Activated T-cell treated with anti-CD3 and anti-CD28 coated beads, Interleukin-2, amount 50 U/mL, for 4 hours (primary cell): Measurements from ENCODE around the gene MEGF9. TPM values are rescaled to one million over a fixed set of nuclear protein-coding genes. Genes with fewer than 3 reads are reported as not detected.

ENCODE experiments used
- ATAC-seq, 2 donors: fragments of 200-7000 bp; cut with Tn5 transposase; one replicate each; pipeline ENCODE4 v1.10.0; 2021
- DNase-seq: peaks from one replicate; pipeline ENCODE4 v3.0.0-alpha.2; 2020
- H3K27me3 Mint-ChIP-seq: one replicate; pipeline ENCODE4 v1.8.0; 2021; ENCODE audit warnings: low read depth, mixed read lengths
- H3K36me3 Mint-ChIP-seq: one replicate; pipeline ENCODE4 v1.8.0; 2022; ENCODE audit warnings: mixed read lengths; ENCODE audit not compliant: insufficient read depth
- H3K4me1 Mint-ChIP-seq: one replicate; pipeline ENCODE4 v1.8.0; 2021; ENCODE audit warnings: low read depth, mixed read lengths
- H3K4me3 Mint-ChIP-seq: one replicate; pipeline ENCODE4 v1.8.0; 2021; ENCODE audit warnings: mild to moderate bottlenecking, moderate library complexity, mixed read lengths
- H3K9me3 Mint-ChIP-seq: one replicate; pipeline ENCODE4 v1.8.0; 2021; ENCODE audit warnings: mixed read lengths
- total RNA-seq, 3 donors: library from RNA; stranded (reverse); gene quantifications; one replicate each; pipeline ENCODE4 v1.2.1, GENCODE V29; 2021

MEGF9 gene
- total RNA-seq, 3 donors from 2014 or later: 3.1 to 4.2 (median 3.4) TPM

GRCh38 chr9:120740132-120740531 is 25.9 kb upstream of the MEGF9 start:
- Mint-ChIP-seq H3K27me3 (no peaks in the 10 kb centered on the region), H3K9me3 (no peaks in the 10 kb centered on the region), H3K4me1 (no peaks in the 10 kb centered on the region), H3K36me3 (no peaks in the 10 kb centered on the region), H3K4me3 (no peak overlapping the region)
- DNase-seq: no peak
- ATAC-seq: no peak

GRCh38 chr9:120737416-120738165 is 23.3 kb upstream of the MEGF9 start:
- H3K36me3 Mint-ChIP-seq: no peaks in the 10 kb centered on the region
- ATAC-seq (no peak), DNase-seq (no peak)
- no peaks in the 10 kb centered on the region for H3K27me3 Mint-ChIP-seq
- no peak overlapping the region for H3K4me3 Mint-ChIP-seq
- H3K4me1 Mint-ChIP-seq: peaks cover 2% of the 10 kb centered on the region
- no peaks in the 10 kb centered on the region for H3K9me3 Mint-ChIP-seq

GRCh38 chr9:120736881-120737280 is 22.6 kb upstream of the MEGF9 start:
- ATAC-seq: no peak
- Mint-ChIP-seq H3K27me3 (no peaks in the 10 kb centered on the region), H3K4me1 (peaks cover 2% of the 10 kb centered on the region), H3K9me3 (no peaks in the 10 kb centered on the region), H3K4me3 (no peak overlapping the region), H3K36me3 (no peaks in the 10 kb centered on the region)
- no peak for DNase-seq

GRCh38 chr9:120735415-120736126 is 21.3 kb upstream of the MEGF9 start:
- Mint-ChIP-seq H3K4me3 (no peak overlapping the region), H3K27me3 (no peaks in the 10 kb centered on the region), H3K9me3 (no peaks in the 10 kb centered on the region), H3K36me3 (no peaks in the 10 kb centered on the region), H3K4me1 (peaks cover 2% of the 10 kb centered on the region)
- DNase-seq (no peak), ATAC-seq (no peak)

- Mint-ChIP-seq H3K9me3 (no peaks in the 10 kb centered on the region), H3K27me3 (no peaks in the 10 kb centered on the region), H3K4me3 (no peak overlapping the region), H3K4me1 (peaks cover 2% of the 10 kb centered on the region), H3K36me3 (no peaks in the 10 kb centered on the region)
- DNase-seq (no peak), ATAC-seq (no peak)
Observed at GRCh38 chr9:120734607-120735410, 20.5 kb upstream of the MEGF9 start.

GRCh38 chr9:120733190-120733589 is 18.9 kb upstream of the MEGF9 start:
- ATAC-seq (no peak), DNase-seq (no peak)
- no peaks in the 10 kb centered on the region for H3K9me3 Mint-ChIP-seq
- peaks cover 2% of the 10 kb centered on the region for H3K4me1 Mint-ChIP-seq
- H3K4me3 Mint-ChIP-seq: no peak overlapping the region
- H3K36me3 Mint-ChIP-seq: no peaks in the 10 kb centered on the region
- H3K27me3 Mint-ChIP-seq: no peaks in the 10 kb centered on the region

- Mint-ChIP-seq H3K27me3 (no peaks in the 10 kb centered on the region), H3K4me1 (peaks cover 4% of the 10 kb centered on the region), H3K9me3 (no peaks in the 10 kb centered on the region), H3K36me3 (no peaks in the 10 kb centered on the region), H3K4me3 (no peak overlapping the region)
- ATAC-seq: no peak
- DNase-seq: no peak
Observed at GRCh38 chr9:120730654-120731514, 16.6 kb upstream of the MEGF9 start.

- no peaks in the 10 kb centered on the region for H3K27me3 Mint-ChIP-seq
- ATAC-seq: no peak
Observed at GRCh38 chr9:120729791-120730241, 15.5 kb upstream of the MEGF9 start.

GRCh38 chr9:120726484-120726883 is 12.2 kb upstream of the MEGF9 start:
- no peak for DNase-seq
- peaks cover 1% of the 10 kb centered on the region for H3K4me1 Mint-ChIP-seq
- no peak for ATAC-seq
- no peaks in the 10 kb centered on the region for H3K27me3 Mint-ChIP-seq
- H3K9me3 Mint-ChIP-seq: no peaks in the 10 kb centered on the region
- no peak overlapping the region for H3K4me3 Mint-ChIP-seq
- no peaks in the 10 kb centered on the region for H3K36me3 Mint-ChIP-seq

More at GRCh38 chr9:120729791-120730241, 15.5 kb upstream of the MEGF9 start:
- H3K4me3 Mint-ChIP-seq: no peak overlapping the region
- H3K36me3 Mint-ChIP-seq: no peaks in the 10 kb centered on the region
- no peak for DNase-seq
- H3K9me3 Mint-ChIP-seq: no peaks in the 10 kb centered on the region
- peaks cover 4% of the 10 kb centered on the region for H3K4me1 Mint-ChIP-seq

- DNase-seq (no peak), ATAC-seq (no peak)
- H3K4me1 Mint-ChIP-seq: peaks cover 1% of the 10 kb centered on the region
- H3K36me3 Mint-ChIP-seq: peaks cover 1% of the 10 kb centered on the region
- H3K9me3 Mint-ChIP-seq: no peaks in the 10 kb centered on the region
- H3K4me3 Mint-ChIP-seq: no peak overlapping the region
- H3K27me3 Mint-ChIP-seq: no peaks in the 10 kb centered on the region
Observed at GRCh38 chr9:120725907-120726306, 11.6 kb upstream of the MEGF9 start.

- Mint-ChIP-seq H3K36me3 (peaks cover 1% of the 10 kb centered on the region), H3K4me1 (peaks cover 1% of the 10 kb centered on the region), H3K4me3 (no peak overlapping the region), H3K9me3 (no peaks in the 10 kb centered on the region), H3K27me3 (no peaks in the 10 kb centered on the region)
- ATAC-seq (no peak), DNase-seq (no peak)
Observed at GRCh38 chr9:120724757-120725400, 10.6 kb upstream of the MEGF9 start.

- Mint-ChIP-seq H3K4me3 (no peak overlapping the region), H3K27me3 (no peaks in the 10 kb centered on the region), H3K36me3 (peaks cover 1% of the 10 kb centered on the region), H3K4me1 (peaks cover 1% of the 10 kb centered on the region), H3K9me3 (no peaks in the 10 kb centered on the region)
- DNase-seq (no peak), ATAC-seq (no peak)
Observed at GRCh38 chr9:120723565-120723964, 9.3 kb upstream of the MEGF9 start.

GRCh38 chr9:120720404-120720803 is 6.1 kb upstream of the MEGF9 start:
- H3K4me1 Mint-ChIP-seq: no peaks in the 10 kb centered on the region
- DNase-seq (no peak), ATAC-seq (no peak)
- no peaks in the 10 kb centered on the region for H3K9me3 Mint-ChIP-seq
- H3K27me3 Mint-ChIP-seq: no peaks in the 10 kb centered on the region
- H3K36me3 Mint-ChIP-seq: peaks cover 1% of the 10 kb centered on the region
- no peak overlapping the region for H3K4me3 Mint-ChIP-seq
